GM18505 (cell line): Measurements from ENCODE around the gene TPSG1.

ENCODE experiments used
- ATAC-seq: cut with Tn5 transposase; IDR thresholded peaks from one replicate; pipeline ENCODE4 v1.9.1; 2021; ENCODE audit not compliant: unreplicated experiment
- POLR2A ChIP-seq: IDR thresholded peaks from 4 replicates; pipeline ENCODE4 v1.6.1; 2011; ENCODE audit warnings: borderline replicate concordance; ENCODE audit not compliant: insufficient read depth, insufficient read length; ENCODE audit errors: extremely low read depth

TPSG1 gene

DNA sequence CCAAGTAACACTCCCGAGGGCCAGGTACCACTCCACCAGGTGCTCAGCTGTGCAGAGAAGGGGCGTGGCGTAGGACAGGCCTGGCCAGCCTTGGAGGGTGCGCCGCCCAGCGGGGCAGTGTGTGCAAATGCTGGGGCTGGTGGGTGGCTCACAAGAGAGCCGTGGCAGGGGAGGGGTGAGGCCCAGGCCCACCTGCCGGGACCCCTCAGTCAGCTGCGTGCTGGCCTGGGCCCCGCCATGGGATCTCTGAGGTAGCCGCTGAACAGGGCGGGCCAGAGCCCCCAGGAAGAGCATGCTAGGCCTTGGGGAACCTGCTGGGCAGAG lies 8.8 kb downstream of the TPSG1 start:
- ATAC-seq = no peak
- TF ChIP-seq POLR2A = no peak

DNA sequence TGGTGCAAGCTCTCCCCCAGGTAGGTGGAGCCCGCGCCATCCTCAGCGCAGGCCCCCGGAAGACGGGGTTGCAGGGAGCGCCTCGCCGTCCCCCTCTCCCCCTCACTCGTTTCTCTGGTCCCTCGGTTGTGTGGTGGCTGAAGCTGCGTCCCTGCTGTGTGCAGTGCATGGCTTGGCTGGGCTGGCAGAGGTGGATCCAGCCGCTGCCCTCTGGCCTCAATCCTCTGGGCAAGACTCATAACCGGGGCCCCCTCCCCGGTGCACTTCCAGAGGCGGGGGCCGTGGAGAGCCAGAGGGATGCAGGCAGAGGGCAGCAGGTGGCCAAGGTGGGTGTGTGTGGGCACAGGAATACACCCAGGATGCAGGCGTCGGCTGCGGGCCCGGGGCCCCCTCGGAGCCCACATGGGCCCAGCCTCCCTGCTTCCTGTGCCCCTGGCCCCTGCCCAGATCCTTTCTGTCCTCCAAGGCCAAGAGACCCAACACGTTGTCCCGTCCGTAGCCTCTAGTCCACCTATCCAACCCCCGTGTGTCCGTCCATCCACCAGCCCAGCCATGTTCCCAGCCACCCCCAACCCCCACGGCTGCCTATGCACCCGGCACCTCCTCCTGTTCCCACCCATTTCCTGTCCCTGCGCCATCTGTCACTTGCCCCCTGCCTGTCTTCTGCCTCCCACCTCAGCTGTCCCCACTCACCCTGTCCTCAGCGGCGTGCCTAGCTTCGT lies 9.3 kb downstream of the TPSG1 start:
- no peak for TF ChIP-seq POLR2A
- no peak for ATAC-seq

DNA sequence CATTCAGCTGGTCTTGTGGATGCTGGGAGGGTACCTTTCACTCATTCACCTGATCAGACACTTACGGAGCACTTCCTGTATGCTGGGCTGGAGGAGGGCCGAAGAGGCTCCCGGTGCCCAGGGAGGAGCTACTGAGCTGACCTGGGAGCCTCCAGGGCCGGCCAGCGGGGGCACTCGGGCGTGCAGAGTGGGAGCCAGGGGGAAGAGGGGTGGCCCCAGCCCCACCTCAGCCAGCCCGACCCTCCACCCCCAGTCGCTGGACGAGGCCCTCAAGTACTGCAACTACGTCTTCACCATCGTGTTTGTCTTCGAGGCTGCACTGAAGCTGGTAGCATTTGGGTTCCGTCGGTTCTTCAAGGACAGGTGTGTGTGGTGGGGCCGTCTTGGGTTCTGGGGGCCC lies 10.3 kb downstream of the TPSG1 start:
- TF ChIP-seq POLR2A = no peak
- ATAC-seq = no peak

DNA sequence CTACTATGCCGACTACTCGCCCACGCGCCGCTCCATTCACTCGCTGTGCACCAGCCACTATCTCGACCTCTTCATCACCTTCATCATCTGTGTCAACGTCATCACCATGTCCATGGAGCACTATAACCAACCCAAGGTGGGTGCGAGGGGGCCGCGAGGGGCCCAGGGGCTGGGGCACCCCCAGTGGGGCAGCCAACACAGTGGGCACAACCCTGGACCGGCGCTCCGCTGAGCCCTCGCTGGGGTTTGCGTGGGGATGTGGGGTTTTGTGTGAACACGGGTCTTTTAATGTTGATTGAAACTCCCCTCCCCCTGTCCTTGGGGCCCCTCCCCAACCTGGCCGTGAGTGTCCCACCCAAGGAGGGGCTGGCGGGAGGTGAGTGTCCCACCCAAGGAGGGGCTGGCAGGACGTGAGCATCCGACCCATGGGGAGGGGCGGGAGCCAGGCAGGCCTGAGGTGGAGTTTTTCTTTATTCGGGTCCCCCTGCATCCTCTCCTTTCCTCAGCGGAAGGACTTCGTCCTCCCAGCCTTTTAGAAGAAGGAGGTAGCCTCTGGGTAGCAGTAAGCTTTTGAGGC lies 11.2 kb downstream of the TPSG1 start:
- no peak for TF ChIP-seq POLR2A
- no peak for ATAC-seq

DNA sequence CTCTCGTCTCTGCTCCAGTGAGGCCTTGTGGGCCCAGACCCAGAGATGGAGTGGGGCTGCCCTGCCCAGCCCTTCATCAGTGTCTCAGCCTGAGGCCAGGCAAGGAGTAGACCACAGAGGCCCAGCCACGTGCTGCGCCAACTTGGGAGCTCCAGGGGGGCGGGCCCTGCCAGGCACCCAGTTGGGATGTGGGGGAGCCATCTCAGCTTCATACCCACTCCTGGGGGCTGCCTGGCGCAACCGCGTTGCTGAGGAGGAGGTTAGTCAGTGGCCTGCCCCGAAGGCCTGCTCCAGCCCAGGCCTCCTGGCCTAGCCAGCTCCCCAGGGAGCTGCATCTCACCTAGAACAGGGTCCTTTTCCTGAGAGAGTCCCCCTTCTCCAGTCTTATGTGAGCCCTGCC lies 11.8 kb downstream of the TPSG1 start:
- no peak for TF ChIP-seq POLR2A
- no peak for ATAC-seq

DNA sequence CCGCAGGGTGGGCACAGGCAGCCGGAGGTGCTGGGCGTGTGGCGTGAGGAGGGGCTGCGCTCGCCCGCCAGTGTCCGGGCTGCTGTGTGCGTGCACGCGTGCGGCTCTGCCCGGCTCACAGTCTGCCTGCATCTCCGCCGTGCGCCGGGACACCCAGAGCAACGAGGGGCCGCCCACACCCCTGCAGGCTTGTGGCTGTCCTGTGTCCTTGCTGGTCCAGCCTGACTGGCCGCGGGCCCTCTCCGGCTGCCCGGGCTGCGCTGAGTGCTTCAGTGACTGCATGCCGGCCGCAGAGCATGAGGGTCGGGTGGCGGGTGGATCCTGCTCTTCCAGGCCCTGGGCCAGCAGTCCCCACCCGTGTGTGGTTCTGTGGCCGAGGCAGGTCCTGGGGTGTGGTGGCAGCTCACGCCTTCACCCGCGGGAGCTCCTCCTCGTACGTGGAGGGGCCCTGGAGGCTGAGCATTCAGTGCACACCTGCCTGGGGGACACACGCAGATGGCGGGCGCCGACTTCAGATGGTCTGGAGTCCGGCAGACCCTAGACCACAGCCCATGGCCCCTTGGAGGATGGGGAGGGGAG lies 12.4 kb downstream of the TPSG1 start:
- ATAC-seq = no peak
- no peak for TF ChIP-seq POLR2A

DNA sequence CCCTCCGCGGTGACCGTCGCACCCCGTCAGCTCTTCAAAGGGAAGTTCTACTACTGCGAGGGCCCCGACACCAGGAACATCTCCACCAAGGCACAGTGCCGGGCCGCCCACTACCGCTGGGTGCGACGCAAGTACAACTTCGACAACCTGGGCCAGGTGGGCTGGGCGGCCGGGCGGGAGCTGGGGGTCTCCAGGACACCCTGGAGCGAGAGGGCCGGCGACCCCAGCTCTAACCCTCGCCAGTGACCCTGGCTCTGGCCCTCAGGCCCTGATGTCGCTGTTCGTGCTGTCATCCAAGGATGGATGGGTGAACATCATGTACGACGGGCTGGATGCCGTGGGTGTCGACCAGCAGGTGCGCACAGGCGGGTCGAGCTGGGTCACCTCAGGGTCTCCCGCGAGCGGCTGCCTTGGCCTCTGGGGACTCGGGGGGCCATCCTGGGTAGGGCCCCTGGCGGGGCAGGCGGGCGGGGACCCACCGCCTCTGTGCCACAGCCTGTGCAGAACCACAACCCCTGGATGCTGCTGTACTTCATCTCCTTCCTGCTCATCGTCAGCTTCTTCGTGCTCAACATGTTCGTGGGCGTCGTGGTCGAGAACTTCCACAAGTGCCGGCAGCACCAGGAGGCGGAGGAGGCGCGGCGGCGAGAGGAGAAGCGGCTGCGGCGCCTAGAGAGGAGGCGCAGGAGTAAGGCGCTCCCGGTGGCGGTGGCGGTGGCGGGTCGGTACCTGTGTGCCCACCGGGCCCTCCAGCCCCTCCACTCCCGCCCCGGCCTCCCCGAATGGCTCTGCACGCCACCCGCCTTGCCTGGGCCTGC lies 13.4 kb downstream of the TPSG1 start:
- no peak for ATAC-seq
- TF ChIP-seq POLR2A = no peak

DNA sequence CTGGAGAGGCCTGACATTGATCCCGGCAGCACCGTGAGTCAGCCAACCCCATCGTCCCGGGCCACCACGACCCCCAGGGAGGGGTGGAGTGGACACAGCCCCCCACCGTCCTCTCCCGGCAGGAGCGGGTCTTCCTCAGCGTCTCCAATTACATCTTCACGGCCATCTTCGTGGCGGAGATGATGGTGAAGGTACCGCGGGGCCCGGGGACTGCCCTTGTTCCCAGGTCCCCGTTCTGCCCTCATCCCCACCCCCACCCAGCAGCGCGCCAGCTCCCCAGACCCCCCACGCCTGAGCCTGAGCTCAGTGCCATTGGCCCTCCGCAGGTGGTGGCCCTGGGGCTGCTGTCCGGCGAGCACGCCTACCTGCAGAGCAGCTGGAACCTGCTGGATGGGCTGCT lies 14.6 kb downstream of the TPSG1 start:
- no peak for TF ChIP-seq POLR2A
- ATAC-seq = no peak

DNA sequence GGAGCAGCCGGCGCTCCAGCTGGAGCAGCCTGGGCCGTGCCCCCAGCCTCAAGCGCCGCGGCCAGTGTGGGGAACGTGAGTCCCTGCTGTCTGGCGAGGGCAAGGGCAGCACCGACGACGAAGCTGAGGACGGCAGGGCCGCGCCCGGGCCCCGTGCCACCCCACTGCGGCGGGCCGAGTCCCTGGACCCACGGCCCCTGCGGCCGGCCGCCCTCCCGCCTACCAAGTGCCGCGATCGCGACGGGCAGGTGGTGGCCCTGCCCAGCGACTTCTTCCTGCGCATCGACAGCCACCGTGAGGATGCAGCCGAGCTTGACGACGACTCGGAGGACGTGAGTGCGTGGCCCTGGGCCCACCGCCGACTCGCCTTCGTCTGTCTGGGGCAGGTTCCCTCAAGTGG lies 16.0 kb downstream of the TPSG1 start:
- no peak for TF ChIP-seq POLR2A
- no peak for ATAC-seq

DNA sequence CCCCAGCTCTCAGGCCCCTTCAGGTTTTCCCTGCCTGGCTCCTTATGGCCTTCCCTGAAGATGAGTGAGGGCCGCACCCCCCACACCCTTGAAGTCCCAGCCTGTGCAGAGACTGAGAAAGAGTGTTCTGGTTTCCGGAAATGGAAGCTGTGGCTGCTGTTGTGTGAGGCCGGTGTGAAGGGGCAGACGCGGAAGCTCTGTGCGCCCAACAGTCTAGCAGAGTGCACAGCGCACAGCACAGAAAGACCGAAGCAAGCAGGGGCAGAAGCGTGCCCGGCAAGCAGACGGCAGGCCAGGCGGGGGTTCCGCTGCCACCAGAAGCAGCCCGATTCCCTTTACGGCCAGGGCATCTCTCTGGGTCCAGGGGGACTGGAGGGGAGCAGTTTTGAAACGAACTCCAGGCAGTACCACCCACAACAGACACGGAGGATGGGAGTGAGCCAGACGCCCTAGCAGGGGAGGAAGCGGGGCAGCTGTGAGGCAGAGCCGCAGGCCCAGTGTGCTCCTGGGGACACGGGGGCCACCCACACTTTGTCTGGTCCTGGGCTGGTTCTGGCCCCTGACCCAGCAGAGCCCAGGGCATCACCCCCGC lies 16.7 kb downstream of the TPSG1 start:
- no peak for ATAC-seq
- TF ChIP-seq POLR2A = no peak

DNA sequence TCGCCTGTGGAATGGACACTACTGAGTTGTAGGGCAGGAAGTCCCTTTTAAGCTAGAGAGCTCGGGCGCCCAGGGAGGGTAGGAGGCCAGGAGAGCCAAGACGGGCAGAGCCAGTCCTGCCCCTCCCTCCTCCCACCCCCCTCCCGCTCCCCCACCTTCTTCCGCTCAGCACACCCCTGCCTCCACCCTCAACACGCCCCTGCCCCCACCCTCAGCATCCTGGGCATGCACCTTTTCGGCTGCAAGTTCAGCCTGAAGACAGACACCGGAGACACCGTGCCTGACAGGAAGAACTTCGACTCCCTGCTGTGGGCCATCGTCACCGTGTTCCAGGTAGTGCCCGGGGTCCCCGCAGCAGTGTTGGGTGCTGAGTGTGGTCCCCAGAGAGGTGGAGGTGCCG lies 18.3 kb downstream of the TPSG1 start:
- no peak for TF ChIP-seq POLR2A
- ATAC-seq = no peak

DNA sequence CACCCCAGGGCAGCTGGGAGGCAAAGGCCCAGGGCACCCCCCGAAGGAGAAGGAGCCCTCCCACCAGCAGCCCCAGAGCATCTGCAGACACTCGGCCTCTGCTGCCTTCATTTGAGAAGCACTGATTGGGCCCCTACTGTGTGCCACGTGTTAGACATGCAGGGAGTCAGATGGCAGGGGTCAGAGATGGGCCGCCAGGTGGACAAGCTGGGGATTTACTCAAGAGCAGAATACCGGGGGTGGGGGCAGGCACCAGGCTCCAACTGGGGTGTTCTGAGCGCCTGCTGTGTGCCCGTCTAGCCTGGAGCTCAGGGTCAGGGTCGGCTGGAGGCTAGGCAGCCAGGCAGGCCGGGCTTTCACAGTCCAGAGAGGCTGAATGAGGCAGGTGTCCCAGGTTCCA lies 18.7 kb downstream of the TPSG1 start:
- ATAC-seq = no peak
- TF ChIP-seq POLR2A = no peak

DNA sequence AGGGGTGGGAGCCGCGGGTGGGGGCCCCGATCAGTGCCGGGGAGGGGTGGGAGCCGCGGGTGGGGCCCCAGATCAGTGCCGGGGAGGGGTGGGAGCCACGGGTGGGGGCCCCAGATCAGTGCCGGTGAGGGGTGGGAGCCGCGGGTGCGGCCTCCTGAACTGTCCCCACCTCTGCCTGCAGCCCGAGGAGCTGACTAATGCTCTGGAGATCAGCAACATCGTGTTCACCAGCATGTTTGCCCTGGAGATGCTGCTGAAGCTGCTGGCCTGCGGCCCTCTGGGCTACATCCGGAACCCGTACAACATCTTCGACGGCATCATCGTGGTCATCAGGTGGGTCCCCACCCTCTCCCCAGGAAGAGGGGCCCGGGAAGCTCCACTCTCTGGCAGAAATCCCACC lies 20.1 kb downstream of the TPSG1 start:
- TF ChIP-seq POLR2A = no peak
- no peak for ATAC-seq
